ENCODE data around the gene MYO18B. TPM values are rescaled to one million over a fixed set of nuclear protein-coding genes. Genes with fewer than 3 reads are reported as not detected.

The MYO18B gene
- total and polyA plus RNA-seq, 2 of the 8 experiments (the other 6 are each of a cell fraction or from before 2014, with no cell fraction given): 0.62 to 0.78 TPM

DNA sequence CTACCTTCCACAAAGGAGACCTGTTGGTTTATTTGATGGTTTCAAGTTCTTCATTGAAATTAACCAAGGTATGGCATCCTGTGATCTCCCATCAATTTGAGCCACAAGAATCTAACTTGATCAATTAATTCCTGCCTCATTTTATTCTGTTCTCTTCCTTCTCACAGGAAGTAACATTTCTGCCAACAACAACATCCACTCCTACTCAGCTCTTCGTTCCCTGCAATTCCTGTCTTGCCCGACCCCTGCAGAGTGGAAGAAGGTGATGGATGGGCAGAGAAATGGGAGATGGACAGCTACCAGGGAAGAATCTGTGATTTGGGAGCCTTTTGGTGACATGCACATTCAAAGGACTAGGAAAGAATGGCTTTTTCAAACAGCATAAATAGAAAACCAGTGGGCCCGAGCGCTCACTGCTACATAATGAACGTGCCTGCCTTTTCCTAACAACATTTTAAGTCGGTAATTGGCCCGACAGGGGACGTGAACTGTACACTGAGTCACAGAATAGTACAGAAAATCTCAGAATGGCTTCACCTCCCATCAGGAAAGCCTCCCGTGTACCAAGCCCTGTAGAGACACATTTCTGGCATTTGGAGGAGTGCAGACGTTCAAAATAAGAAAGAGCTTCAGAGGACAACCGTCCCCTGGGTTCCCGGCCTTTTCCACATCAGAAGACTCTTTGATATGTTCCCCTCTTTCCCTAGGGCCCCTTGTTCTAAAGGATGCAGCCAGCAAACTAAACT is 314.6 kb downstream of the MYO18B start:
- Histone ChIP-seq H3K9ac (replicated peaks in 1 of 4; ENCODE audit: extremely low read depth in 1 of 4, low read depth in 3 of 4, low read length in 3 of 4) (no peak overlapping the region), H2AFZ (ENCODE audit: low read length) (no peak overlapping the region), H3K9me3 (ENCODE audit: insufficient read depth in 2 of 2, low read depth in 1 of 2, low read length in 1 of 2) (no peaks in the 10 kb centered on the region), H4K8ac (ENCODE audit: extremely low read depth, insufficient read depth, low read length) (no peak overlapping the region), H3K27me3 (replicated peaks in 1 of 4; ENCODE audit: control insufficient read depth in 3 of 4, extremely low read depth in 1 of 4, insufficient read depth in 3 of 4, low read length in 3 of 4) (no peaks in the 10 kb centered on the region; a peak in 2 of 7 replicates), H3K14ac (ENCODE audit: insufficient read length) (no peak overlapping the region), H3K36me3 (ENCODE audit: control insufficient read depth in 2 of 4, insufficient read depth in 4 of 4, low read length in 3 of 4) (no peaks in the 10 kb centered on the region), H3K4me3 (ENCODE audit: extremely low read depth in 1 of 4, insufficient read depth in 2 of 4, low read depth in 3 of 4, low read length in 4 of 4) (no peak overlapping the region), H3K18ac (ENCODE audit: extremely low read depth, low read length) (no peak overlapping the region), H3K27ac (ENCODE audit: low read depth, low read length) (no peak overlapping the region), H3K79me2 (ENCODE audit: control insufficient read depth in 1 of 2, insufficient read depth in 2 of 2, low read length in 2 of 2) (no peaks in the 10 kb centered on the region), H2BK120ac (replicated peaks; ENCODE audit: low read depth, low read length) (no peak overlapping the region), H3K56ac (replicated peaks; ENCODE audit: insufficient read length, low read depth, low read length) (no peak overlapping the region), H4K5ac (ENCODE audit: insufficient read length, low read depth, low read length) (no peak overlapping the region), H3K79me1 (ENCODE audit: low read depth, low read length) (no peaks in the 10 kb centered on the region), H2AK5ac (ENCODE audit: low read depth, low read length) (no peak overlapping the region), H3K23me2 (ENCODE audit: low read depth, low read length) (no peaks in the 10 kb centered on the region; the same call in 1 of the 2 replicates), H3K4ac (replicated peaks; ENCODE audit: insufficient read length, low read depth, low read length) (no peak overlapping the region), H2BK15ac (ENCODE audit: low read length) (no peak overlapping the region), H3K4me1 (replicated peaks in 1 of 4; ENCODE audit: control insufficient read depth in 3 of 4, insufficient read depth in 4 of 4, low read length in 3 of 4) (peaks cover 0 to 4% (median 0%) of the 10 kb centered on the region in 4 experiments; a peak in 2 of 7 replicates), H2BK20ac (ENCODE audit: low read length) (no peak overlapping the region), H4K91ac (replicated peaks; ENCODE audit: insufficient read length, low read length) (no peak overlapping the region), H2BK5ac (ENCODE audit: low read depth, low read length) (no peak overlapping the region), H2BK12ac (ENCODE audit: low read depth, low read length) (no peak overlapping the region), H3K23ac (ENCODE audit: insufficient read length) (no peak overlapping the region), H3K4me2 (ENCODE audit: insufficient read depth in 1 of 2, low read depth in 2 of 2, low read length in 2 of 2) (no peak overlapping the region), H4K20me1 (replicated peaks in 1 of 2; ENCODE audit: control insufficient read depth in 1 of 2, insufficient read depth in 2 of 2, low read length in 2 of 2) (no peaks in the 10 kb centered on the region)
- FAIRE-seq: no peak
- DNase-seq (ENCODE audit: low read depth in 1 of 2, low spot score in 2 of 2): no peak
- CTCF ChIA-PET (ENCODE audit: partially characterized antibody): interaction anchor here (0.7 to 1.2 kb wide), 3 partner anchors 21 to 1230 kb away, joined by 3 to 6 read pairs (median 3); no protein-coding TSS in a partner anchor
- 82% methylated on average over 12 of the region's 12 CpGs; no CpG with 5 or more reads in 1 of the 2 experiments for WGBS, 2 experiments (ENCODE audit: extremely low coverage in 1 of 2, insufficient coverage in 1 of 2, insufficient read length in 1 of 2, insufficient replicate concordance in 2 of 2, low coverage in 1 of 2, low lambda C conversion rate in 2 of 2, missing lambda C conversion rate in 1 of 2)
- POLR2A ChIA-PET (ENCODE audit: partially characterized antibody): no interaction called here
- TF ChIP-seq TEAD4 (IDR thresholded peaks at IDR 0.05; ENCODE audit: low read depth, low read length): no peak
